Vagina (tissue), 2 donors: ENCODE results near the gene PCNX2. TPM values are rescaled to one million over a fixed set of nuclear protein-coding genes. Genes with fewer than 3 reads are reported as not detected.
A peak's percentile ranks its signal among the peaks of the same experiment; 100 is the strongest.

Experiments used
- DNase-seq, 2 donors: peaks; one replicate each; pipeline ENCODE4 v3.0.0-alpha.2; 2017; ENCODE audit errors: extremely low spot score in 2 of 2
- H3K27ac ChIP-seq: fragments of 200-600 bp; sonication (generic); one replicate; pipeline ENCODE4 v1.5.1; 2019
- H3K27me3 ChIP-seq: fragments of 200-600 bp; sonication (generic); one replicate; pipeline ENCODE4 v1.5.1; 2019
- H3K36me3 ChIP-seq, 2 donors: fragments of 200-600 bp; sonication (generic); one replicate each; pipeline ENCODE4 v1.5.1; 2017 to 2019
- H3K4me1 ChIP-seq: fragments of 200-600 bp; sonication (generic); one replicate; pipeline ENCODE4 v1.5.1; 2019
- H3K4me3 ChIP-seq, 2 donors: fragments of 200-600 bp; sonication (generic); 1 replicate in 1 of 2; 2 replicates in 1 of 2; pipeline ENCODE4 v1.5.1; 2016 to 2019
- H3K9me3 ChIP-seq: fragments of 200-600 bp; sonication (generic); one replicate; pipeline ENCODE4 v1.5.1; 2019
- CTCF ChIP-seq, 3 experiments: fragments of 450-650 bp in 2 of 3; fragments of 200-600 bp in 1 of 3; sonication (generic) in 1 of 3; IDR thresholded peaks; one replicate each; pipeline ENCODE4 v1.5.1; 2017 to 2019; ENCODE audit warnings: antibody characterized with exemption in 3 of 3, mild to moderate bottlenecking in 2 of 3, moderate library complexity in 2 of 3
- POLR2A ChIP-seq, 2 donors: fragments of 450-650 bp; IDR thresholded peaks; one replicate each; pipeline ENCODE4 v1.6.1; 2017; ENCODE audit warnings: antibody characterized with exemption in 2 of 2, mild to moderate bottlenecking in 2 of 2, moderate library complexity in 2 of 2
- POLR2AphosphoS5 ChIP-seq, 2 donors: sonication (generic); formaldehyde crosslinking; IDR thresholded peaks; one replicate each; pipeline ENCODE4 v1.9.0; 2017; ENCODE audit warnings: antibody characterized with exemption in 2 of 2, mild to moderate bottlenecking in 2 of 2, low read depth in 1 of 2; ENCODE audit not compliant: insufficient read depth in 1 of 2
- intact Hi-C: fragments of 100-400 bp; cut with DNase I; formaldehyde crosslinking; loops from one replicate; pipeline ENCODE4 v1.15.1; 2023
- total RNA-seq: library from RNA; depleted of rRNA; stranded (reverse); fragments of >200 nt; gene quantifications from one replicate; pipeline ENCODE4 v1.2.3, GENCODE V29; 2016

The PCNX2 gene
- total RNA-seq, 1 donor from 2014 or later = 29.2 TPM

- TF ChIP-seq POLR2AphosphoS5 (IDR thresholded peaks at IDR 0.05; ENCODE audit: insufficient read depth in 1 of 2, low read depth in 1 of 2) (no peak), CTCF (IDR thresholded peaks at IDR 0.05) (no peak), POLR2A (IDR thresholded peaks at IDR 0.05) (no peak)
- intact Hi-C loops = loop anchor here (10.0 kb wide), 1 partner anchor 905 kb away; no protein-coding TSS in a partner anchor
- peak in 1 of 2 donors; percentile 72 for DNase-seq
- peaks cover 11% of the 10 kb centered on the region for H3K4me1 ChIP-seq
- no peaks in the 10 kb centered on the region for H3K27me3 ChIP-seq
- no peak overlapping the region for H3K27ac ChIP-seq
- H3K36me3 ChIP-seq = no peaks in the 10 kb centered on the region
- no peaks in the 10 kb centered on the region for H3K9me3 ChIP-seq
- no peak overlapping the region for H3K4me3 ChIP-seq
Observed at GRCh38 chr1:232979558-232979957, 316.0 kb downstream of the PCNX2 start.

GRCh38 chr1:232978815-232979214 lies 316.7 kb downstream of the PCNX2 start:
- no peaks in the 10 kb centered on the region for H3K36me3 ChIP-seq
- no peak overlapping the region for H3K27ac ChIP-seq
- peaks cover under 1% of the 10 kb centered on the region for H3K9me3 ChIP-seq
- DNase-seq = no peak
- intact Hi-C loops = loop anchor here (10.0 kb wide), 1 partner anchor 904 kb away; no protein-coding TSS in a partner anchor
- TF ChIP-seq CTCF (IDR thresholded peaks at IDR 0.05) (no peak), POLR2A (IDR thresholded peaks at IDR 0.05) (no peak), POLR2AphosphoS5 (IDR thresholded peaks at IDR 0.05; ENCODE audit: insufficient read depth in 1 of 2, low read depth in 1 of 2) (no peak)
- H3K4me1 ChIP-seq = peaks cover 12% of the 10 kb centered on the region
- H3K27me3 ChIP-seq = no peaks in the 10 kb centered on the region
- H3K4me3 ChIP-seq = no peak overlapping the region

- peaks cover 3% of the 10 kb centered on the region for H3K9me3 ChIP-seq
- H3K4me3 ChIP-seq = no peak overlapping the region
- no peaks in the 10 kb centered on the region for H3K27me3 ChIP-seq
- no peak overlapping the region for H3K27ac ChIP-seq
- peaks cover 12% of the 10 kb centered on the region for H3K4me1 ChIP-seq
- TF ChIP-seq POLR2A (IDR thresholded peaks at IDR 0.05) = no peak
- TF ChIP-seq POLR2AphosphoS5 (IDR thresholded peaks at IDR 0.05; ENCODE audit: insufficient read depth in 1 of 2, low read depth in 1 of 2) = no peak
- TF ChIP-seq CTCF (IDR thresholded peaks at IDR 0.05) = no peak
- peaks cover 0 to under 1% of the 10 kb centered on the region in 2 donors for H3K36me3 ChIP-seq
- intact Hi-C loops = loop anchor here (10.0 kb wide), 1 partner anchor 903 kb away; no protein-coding TSS in a partner anchor
- no peak for DNase-seq
Observed at GRCh38 chr1:232978091-232978634, 317.4 kb downstream of the PCNX2 start.

GRCh38 chr1:232974971-232975370 lies 320.6 kb downstream of the PCNX2 start:
- DNase-seq = no peak
- no peak for TF ChIP-seq POLR2AphosphoS5 (IDR thresholded peaks at IDR 0.05; ENCODE audit: insufficient read depth in 1 of 2, low read depth in 1 of 2)
- TF ChIP-seq POLR2A (IDR thresholded peaks at IDR 0.05) = no peak
- TF ChIP-seq CTCF (IDR thresholded peaks at IDR 0.05) = no peak
- H3K27me3 ChIP-seq = no peaks in the 10 kb centered on the region
- intact Hi-C loops = loop anchor here (10.0 kb wide), 1 partner anchor 900 kb away; no protein-coding TSS in a partner anchor
- H3K4me1 ChIP-seq = peaks cover 12% of the 10 kb centered on the region
- peaks cover 3% of the 10 kb centered on the region for H3K9me3 ChIP-seq
- H3K36me3 ChIP-seq = peaks cover 0 to 27% of the 10 kb centered on the region in 2 donors
- H3K27ac ChIP-seq = no peak overlapping the region
- no peak overlapping the region for H3K4me3 ChIP-seq
